Myocyte (in vitro differentiated cells): ENCODE data around the gene VGF. TPM values are rescaled to one million over a fixed set of nuclear protein-coding genes. Genes with fewer than 3 reads are reported as not detected.
A peak's percentile ranks its signal among the peaks of the same experiment; 100 is the strongest.

ENCODE experiments used
- DNase-seq: peaks from one replicate; pipeline ENCODE4 v3.0.0-alpha.2; 2012; ENCODE audit warnings: low read depth
- total RNA-seq: library from RNA; depleted of rRNA; stranded (reverse); fragments of >200 nt; gene quantifications from 2 replicates; pipeline ENCODE4 v1.2.3, GENCODE V29; 2014

Gene VGF
- total RNA-seq, 1 donor from 2014 or later = not detected

DNA sequence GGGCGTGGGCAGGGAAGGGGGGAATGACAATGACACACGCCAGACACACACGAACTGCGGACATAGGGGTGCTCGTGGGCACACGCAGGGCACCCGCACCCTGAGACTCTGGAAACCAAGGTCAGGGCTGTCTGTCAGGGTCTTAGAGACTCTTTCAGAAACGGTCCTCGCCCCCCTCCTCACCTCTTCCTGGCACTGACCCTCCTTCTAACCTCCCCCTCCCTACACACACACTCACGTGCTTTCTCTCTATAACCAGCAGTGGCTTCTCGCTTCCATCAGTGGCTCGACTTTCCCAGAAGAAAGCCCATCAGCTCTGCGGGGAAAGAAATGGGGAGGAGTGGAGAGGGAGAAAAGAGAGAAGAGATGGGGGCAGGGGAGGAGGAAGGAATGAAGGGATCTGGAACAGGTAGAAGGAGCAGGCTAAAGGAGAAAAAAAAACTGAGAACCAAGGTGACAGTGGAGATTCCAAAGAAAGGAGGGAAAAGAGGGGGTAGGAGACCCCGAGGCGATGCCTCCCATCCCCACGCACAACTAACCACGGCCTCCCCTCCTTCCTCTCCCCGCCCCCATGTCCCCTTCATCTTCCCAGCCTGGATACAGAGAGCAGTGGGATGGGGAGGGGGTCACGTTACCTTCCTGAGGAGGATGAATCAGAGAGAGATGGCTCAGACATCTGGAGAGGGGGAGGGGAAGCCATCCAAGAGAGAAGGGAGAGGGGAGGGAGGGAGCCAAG lies 1.7 kb upstream of the VGF start:
- DNase-seq = no peak

DNA sequence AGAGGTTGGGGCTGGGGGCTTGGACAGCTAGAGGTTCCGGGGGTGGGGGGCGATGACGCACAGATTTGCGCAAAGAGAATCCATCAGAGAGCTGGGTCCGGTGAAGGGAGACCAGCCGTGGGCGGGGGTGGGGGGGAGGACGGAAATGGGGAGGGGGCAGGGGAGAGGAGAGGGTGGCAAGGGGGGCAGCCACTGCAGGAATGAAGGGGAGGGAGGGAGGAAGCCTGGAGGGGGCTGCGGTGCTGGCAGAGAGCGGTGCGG lies 1.2 kb upstream of the VGF start:
- no peak for DNase-seq

DNA sequence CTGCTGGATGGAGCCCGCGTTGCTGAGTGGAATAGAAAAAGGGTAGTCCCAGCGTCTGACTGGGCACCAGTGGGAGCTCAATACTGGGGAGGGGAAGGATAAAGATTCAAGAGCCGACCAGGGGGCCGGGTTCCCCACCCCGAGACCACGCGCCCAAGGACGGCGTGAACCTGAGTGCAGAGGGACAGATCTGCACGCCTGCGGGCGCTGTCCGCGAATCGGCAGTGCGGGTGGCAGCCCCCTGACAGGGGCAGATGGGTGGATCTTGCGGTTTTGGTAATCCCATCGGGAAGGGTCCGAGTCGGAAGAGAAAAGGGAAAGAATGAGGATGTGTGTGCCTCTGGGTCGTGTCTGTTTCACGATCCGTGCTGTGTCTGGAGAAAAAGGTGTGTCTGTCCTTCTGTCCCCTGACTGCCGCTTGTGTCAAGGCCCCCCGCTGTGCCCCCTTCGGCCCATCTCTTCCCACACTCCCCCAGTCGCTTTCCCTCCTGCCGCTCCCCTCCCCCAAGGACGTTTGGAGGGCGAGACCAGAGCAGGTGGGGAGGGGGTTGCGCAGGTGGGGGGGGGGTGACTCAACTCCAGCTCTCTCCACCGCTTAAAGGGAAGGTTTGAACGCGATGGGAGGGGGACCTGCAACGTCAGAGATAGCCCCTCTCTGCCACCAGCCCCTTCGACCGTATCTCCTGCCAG lies 734 bp upstream of the VGF start:
- DNase-seq = no peak

DNA sequence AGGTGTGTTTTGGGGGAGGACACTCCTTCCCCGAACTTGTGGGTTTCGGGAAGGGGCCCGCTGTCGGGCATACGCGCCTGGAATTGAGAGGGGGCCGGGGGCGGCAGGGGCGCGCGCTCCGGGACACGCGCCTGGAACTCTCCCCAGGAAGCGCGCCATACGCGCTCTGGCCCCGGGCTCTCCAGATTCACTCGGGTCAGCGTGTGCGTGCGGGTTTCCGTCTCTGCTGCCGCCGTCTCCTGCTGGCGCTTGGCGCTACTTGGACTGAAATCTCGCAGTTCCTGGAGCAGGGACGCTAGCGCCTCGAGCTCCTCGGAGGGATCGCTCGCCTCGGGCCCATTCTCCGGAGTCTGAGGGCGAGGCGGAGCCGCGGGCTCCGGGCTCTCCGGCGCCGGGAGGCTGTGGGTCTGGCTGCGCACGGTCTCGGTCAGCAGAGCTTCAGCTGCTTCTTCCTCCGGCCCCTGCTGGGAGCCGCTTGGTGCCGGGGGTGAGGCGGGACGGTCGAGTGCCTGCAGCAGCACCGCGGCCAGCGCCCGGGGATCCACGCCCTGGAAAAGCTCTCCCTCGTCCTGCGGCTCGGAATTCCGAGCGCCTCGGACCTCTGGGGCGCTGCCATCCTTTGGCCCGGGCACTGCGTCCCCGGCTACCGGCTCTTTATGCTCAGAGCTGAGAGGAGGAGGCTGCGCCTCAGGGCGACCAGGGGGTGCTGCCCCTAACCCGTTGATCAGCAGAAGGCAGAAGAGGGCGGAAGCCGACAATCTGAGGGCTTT lies 1.1 kb downstream of the VGF start:
- peak; percentile 88 for DNase-seq

DNA sequence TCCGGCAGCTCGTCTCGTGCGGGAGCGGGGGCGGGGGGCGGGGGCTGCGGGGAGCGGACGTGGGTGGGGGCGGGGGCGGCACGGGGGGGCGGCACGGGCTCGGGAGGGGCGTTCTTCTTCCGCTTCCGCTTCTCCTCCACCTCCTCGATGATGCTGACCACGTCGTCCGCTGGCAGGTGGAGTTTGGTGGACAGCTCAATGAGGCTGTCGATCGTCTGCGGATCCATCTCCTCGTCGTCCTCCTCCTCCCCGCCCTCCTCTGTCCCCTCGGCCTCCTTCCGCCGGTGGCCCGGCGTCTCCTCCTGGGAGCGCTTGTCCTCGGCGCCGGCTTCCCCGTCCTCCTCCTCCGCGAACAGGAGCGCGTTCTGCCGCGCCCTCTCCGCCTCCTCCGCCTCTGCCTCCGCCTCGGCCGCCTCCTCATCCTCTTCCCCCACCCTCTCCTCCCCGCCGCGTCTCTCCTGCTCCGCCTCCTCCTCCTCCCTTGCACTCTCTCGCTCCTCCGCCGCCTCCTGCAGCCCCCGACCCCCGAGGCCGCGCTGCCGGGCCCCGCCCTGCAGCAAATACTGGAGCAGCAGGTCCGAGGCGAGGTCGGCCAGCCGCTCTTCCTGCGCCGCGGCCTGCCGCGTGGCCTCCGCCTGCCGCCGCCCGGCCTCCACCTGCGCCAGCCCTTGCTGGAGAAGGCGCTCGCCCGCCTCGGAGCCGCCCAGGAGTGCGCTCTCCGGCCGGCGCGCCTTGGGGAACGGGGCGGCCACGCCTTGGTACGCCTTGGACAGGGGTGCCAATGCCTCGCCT lies 1.9 kb downstream of the VGF start:
- DNase-seq = no peak

DNA sequence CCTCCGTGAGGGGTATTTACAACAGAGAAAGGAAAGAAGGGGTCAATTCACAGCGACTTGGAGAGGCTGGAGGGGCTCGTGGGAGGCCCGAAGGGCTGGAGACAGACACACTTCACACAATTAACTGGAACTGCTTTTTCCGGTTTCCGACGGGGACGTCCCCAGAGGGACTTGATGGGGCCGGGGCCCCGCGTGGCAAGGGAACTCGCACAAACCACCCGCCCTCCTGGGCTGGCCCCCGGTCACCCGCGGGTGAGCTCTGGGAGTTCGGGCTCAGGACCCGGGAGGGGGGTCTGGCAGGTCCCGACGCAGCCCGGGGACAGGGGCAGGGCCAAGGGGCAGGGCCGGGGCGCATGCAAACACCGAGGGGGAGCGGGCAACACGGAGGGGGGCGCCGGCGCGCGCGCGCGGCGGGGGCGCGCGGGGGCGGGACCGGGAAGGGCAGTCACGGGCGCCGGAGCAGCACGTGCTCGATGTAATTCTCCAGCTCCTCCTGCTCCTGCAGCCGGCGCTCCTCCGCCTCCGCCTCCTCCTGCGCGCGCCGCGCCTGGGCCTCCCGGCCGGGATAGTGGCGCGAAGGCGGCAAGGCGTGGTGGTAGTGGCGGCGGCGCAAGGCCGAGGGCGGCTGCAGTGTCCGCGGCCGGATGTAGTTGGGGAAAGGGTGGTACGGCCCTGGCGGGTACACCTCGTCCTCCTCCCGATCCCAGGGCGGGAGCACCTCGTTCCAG lies 2.7 kb downstream of the VGF start:
- DNase-seq = no peak

DNA sequence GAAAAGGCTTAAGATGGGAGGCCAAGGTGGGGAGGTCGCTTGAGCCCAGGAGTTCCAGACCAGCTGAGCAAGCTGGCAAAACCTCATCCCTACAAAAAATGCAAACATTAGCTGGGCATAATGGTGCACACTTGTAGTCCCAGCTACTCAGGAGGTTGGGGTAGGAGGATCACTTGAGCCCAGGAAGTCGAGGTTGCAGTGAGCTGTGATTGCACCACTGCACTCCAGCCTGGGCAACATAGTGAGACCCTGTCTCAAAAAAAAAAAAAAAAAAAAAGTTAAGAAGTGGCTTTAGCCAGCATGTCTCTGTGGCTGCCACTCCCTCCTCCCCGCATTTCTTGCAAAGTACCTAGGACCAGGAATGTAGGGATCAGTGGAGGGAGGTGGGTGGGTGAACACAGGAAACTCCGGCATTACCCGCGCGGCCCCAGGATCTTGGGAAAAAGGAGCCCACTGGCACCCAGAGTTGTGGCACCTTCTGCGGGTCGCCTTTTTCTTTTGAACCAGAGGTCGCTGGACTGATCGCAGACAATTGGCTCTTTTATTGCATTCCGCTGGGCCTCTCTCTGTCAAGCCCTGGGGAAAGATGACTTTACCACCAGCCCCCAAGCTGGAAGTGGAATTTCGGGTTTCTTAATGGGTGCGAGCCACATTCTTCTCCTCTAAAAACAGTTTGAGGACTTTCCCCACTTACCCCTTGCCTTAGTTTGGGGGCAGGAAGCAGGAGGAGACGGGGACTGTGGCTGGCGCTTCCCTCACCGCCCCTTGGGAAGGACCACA lies 3.5 kb downstream of the VGF start:
- no peak for DNase-seq

DNA sequence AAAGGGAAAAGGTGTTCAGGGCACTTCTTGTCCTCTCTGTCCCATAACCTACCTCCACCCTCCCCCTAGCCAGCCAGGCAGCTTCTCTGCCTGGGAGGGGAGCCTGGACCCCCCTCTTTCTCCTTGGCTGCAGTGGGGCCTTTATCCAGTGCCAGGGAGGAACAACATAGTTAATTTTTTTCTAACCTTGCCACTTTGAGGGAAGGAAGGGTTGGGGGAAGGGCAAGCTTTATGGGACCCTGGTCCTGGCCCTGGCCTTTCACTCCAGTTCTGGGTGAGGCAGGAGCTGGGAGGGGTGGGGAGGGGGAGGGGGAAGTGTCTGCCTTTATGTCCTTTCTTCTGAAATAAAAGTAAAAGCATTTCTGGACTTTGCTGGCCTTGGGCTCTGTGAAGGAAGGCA lies 4.5 kb downstream of the VGF start:
- no peak for DNase-seq

DNA sequence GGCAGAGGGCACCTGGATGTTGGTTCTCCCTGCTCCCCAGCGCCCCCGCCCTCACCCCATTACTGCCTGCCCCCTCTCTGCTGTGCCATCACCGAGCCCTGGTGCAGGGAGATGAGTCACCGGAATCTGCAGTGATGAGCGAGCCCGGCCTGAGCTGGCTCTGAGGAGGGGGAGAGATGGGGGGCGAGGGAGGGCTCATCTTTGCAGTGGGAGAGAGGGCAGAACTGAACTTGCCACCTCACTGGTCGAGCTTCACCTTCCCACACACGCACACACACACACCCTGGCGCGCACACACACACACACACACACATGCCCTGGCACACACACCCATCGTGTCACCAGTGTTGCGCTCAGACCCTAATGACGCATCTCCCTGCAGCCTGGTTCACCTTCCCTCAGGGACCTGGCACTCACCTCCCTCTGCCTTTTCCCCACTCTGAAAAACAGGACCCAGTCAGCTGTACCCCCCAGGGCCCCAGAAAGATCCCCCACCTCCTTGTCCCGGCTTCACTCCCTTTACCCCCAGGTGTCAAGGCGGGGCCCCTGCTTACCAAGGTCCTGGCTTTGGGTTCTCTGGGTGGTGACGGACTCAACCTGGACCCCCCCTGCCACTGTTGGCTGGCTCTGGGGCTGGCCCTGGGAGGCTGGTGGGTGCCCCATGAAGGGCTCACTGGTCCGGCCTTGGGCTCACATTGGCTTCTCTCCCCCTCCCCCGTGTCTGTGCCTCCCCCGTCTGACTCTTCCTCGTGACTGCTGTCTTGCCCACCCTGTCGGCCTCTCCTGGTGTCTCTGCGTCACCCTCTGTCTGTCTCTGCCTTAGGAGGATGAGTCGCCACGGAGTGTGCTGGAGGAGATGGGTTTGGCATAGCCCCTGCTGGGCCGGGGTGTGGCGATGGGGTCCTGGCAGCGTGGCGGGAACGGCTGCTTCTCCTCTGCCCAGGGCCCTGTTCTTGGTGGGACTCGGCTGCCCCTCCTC lies 5.4 kb downstream of the VGF start:
- DNase-seq = no peak

DNA sequence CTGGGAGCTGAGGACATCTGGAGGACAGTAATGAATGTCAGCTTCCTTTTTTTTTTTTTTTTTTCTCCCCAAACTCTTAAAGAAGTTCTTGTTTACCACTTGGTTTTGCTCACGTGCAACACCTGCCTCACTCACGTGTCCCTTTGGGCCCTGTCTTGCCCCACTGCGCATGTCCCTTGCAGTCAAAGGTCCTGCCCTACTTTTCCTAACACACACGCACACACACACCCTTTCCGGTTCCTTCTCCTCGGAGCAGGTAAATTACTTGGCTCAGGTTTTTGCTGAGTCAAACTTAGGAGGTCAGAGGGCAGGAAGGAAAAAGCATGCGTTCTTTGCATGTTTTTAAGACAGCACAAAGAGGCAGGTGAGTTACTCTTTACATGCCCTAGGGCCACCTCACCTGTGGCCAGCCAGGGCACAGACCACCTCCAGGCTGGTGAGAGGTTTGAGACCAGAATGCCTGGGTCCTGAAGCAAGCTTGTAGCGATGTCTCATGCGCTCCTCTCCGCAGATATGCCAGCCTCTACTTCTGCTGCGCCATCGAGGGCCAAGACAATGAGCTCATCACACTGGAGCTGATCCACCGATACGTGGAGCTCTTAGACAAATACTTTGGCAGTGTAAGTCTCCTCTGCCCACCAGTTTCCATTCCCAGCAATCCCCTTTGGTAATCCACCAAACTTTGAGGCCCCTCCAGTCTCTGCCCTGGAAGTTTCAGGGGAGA lies 8.3 kb downstream of the VGF start:
- DNase-seq = no peak

DNA sequence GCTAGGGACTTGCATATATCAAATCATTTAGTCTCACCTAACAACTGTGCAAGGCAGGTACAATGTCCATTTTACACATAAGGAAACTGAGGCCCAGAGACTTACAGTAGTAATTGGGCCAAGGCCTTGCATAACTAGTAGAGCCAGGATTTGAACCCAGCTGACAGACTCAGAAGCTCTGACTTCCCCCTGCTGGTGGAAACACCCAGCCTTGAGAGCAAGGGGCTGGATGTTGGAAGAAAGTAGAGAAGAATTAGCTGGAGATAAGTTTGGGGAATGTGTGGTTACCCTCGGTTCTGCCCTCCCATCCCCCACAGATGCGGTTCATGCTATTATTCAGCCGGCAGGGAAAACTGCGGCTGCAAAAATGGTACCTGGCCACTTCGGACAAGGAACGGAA lies 9.1 kb downstream of the VGF start:
- DNase-seq = no peak

DNA sequence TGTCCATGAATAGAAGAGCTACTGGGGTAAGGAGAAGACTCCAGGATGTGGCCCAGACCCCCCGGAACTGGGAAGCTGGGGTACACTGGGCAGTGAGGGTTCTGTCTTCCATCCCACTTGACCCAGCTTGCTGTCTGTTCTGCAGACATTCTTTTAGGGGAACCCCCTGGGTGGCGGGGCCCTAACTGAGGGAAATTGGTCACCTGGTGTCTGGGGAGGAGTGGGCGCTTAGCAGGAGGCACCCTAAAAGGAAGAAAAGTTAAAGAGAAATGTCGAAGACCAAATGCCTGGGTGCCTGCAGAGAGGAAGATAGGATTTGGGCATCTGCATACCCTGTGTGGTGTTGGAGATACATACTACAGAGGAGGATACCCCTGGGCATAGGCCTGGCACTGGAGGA lies 10.1 kb downstream of the VGF start:
- DNase-seq = no peak

DNA sequence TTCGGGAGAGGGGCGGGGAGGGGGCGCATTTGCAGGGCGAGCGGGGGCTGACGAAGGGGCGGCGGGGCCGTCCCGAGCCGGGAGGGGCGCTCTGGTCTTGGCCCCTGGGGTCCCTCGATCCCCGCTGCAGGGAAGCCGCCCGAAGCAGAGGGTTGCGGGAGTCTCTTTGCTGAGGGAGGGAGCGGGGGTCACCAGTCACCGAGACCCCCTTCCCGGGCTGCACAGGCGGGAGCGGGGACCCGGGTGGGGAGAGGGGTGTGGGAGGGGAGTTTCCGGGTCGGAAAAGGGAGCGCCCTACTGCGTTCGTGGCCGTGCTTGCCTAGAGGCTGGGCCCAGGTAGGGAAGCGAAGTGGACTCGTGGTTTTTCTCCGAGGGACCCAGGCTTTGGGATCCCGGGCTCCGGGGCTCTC lies 10.7 kb downstream of the VGF start:
- no peak for DNase-seq

DNA sequence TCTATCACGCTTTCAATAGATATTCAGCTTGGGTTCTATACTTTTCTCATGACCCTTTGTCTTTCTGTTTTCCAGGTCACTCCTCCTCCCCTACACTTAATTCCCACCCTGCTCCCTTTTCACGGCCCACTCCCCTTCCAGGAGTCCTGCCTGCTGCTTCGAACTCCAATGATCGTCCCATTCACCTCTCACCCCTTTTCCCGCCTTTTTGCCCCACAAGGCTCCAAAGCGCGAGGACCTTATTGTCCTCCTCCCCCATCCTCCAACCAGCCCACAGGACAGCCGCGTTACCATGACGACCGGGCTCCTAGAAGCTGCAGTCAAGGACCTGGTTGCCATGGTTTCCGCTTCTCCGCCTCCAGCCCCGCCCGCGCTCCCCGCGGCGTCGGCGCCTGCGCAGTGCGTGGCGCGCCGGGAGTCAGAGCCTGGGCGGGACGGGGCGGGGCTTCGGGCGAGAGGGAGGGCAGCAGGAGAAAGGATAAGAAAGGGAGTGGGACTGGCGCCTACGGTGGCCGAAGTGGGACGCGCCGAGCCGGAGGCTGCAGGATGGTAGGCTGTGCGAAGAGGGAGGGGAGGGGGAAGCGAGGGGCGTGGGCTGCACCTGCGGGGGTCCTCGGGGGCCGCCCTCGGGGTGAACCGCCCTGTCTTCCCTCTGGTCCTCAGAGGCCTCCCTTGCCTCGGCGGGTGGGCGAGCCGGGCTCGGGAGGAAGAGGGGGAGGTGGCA lies 11.2 kb downstream of the VGF start, which contains the start of gene AP1S1:
Gene AP1S1, plus strand, starts transcription at position 508 of the 724 bp plus-strand sequence. Its CDS starts 39 bp downstream, at position 547.
- DNase-seq = peak; percentile 97

DNA sequence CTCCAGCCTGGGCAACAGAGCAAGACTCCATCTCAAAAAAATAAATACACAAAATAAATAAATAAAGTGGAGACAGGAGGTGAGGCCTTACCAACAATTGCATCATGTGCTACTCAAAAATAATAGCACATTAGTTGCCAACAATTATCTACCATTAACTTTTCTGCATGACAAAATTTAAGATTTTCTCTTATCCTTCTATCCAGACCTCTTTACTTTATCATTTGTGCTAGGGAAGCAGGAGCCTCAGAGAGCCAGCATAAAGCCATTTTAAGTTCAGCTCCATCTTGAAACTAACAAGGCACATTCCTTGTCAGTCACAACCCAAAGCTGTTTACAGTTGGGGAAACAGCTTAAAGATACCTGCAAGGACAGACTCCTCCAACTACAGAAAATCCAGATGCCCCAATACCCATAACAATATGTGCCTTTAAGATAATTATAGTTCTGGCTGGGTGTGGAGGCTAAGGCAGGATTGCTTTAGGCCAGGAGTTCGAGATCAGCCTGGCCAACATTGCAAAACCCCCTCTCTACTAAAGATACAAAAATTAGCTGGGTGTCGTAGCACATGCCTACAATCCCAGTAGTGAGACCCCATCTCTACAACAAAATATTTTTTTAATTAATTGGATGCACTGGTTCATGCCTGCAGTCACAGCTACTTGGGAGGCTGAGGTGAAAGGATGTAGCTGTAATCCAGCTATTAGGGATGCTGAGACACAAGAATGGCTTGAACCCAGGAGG lies 13.3 kb downstream of the VGF start:
- no peak for DNase-seq

DNA sequence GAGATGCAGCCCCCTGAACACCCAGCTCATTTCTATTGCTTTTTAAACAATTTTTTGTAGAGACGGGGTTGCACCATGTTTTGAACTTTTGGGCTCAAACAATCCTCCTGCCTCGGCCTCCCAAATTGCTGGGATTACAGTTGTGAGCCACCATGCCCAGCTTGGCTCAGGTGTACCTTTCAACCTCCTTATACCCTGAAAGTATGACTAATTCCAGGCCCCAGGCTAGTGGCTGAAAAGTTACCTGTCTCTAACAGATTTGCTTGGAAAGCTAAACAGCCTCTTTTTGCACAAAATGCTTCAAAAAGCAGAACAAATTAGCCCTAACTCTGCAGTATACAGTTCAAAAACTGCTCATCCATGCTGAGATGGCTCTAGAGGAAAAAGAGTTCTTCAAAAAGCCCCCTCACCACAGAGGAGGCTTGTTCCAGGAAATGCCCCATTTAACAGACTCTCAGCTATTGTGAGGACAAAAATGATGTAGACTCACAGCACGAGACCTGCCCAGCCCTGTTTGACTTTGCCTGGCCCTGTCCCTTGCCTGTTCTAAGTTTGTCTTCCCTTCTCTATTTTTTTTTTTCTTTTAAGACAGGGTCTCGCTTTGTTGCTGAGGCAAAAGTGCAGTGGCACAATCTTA lies 24.5 kb downstream of the VGF start:
- DNase-seq = no peak
